ENCODE measurements around the gene CLASP1. TPM values are rescaled to one million over a fixed set of nuclear protein-coding genes. Genes with fewer than 3 reads are reported as not detected.
"Not testable (repeated sequence)": the region's sequence is repeated elsewhere in the genome, so short reads cannot be mapped to it uniquely, and the experiment has no call there.

CLASP1 gene
- total and polyA plus RNA-seq, 2 experiments from 2014 or later: 16.6 to 56.3 TPM

GRCh38 chr2:121478996-121479745, 170.1 kb downstream of the CLASP1 start:
- ATAC-seq (no peak), DNase-seq (ENCODE audit: low spot score) (no peak)
- no peaks in the 10 kb centered on the region for H3K9me3 Mint-ChIP-seq
- peaks cover 19% of the 10 kb centered on the region for H3K79me2 ChIP-seq (replicated peaks; ENCODE audit: insufficient read depth)
- peaks cover 10% of the 10 kb centered on the region for H3K4me1 ChIP-seq (ENCODE audit: insufficient read depth)
- no peaks in the 10 kb centered on the region for H3K36me3 ChIP-seq (ENCODE audit: insufficient read depth)
- no peak overlapping the region for H2AFZ ChIP-seq
- H3K4me3 ChIP-seq: no peak overlapping the region
- H3K27me3 ChIP-seq (ENCODE audit: insufficient read depth): no peaks in the 10 kb centered on the region
- no peak overlapping the region for H3K4me2 ChIP-seq
- H3K4me1 Mint-ChIP-seq: peaks cover 27% of the 10 kb centered on the region
- peak overlapping the region; percentile 12; the same call in 1 of the 2 replicates for H3K27ac Mint-ChIP-seq
- H3K27ac ChIP-seq (ENCODE audit: low read depth): no peak overlapping the region
- no peak overlapping the region for H3K4me3 Mint-ChIP-seq
- no peaks in the 10 kb centered on the region; the same call in 1 of the 2 replicates for H3F3A ChIP-seq (replicated peaks; ENCODE audit: low read depth)
- no peaks in the 10 kb centered on the region for H3K27me3 Mint-ChIP-seq (ENCODE audit: insufficient read depth, low read depth, poor library complexity)
- H4K20me1 ChIP-seq (replicated peaks; ENCODE audit: insufficient read depth): peaks cover 6% of the 10 kb centered on the region; the same call in 1 of the 2 replicates
- TF ChIP-seq JUNB (IDR thresholded peaks at IDR 0.05; ENCODE audit: unreplicated experiment) (no peak), POLR2AphosphoS5 (IDR thresholded peaks at IDR 0.05; ENCODE audit: low read depth) (no peak), EZH2phosphoT487 (IDR thresholded peaks at IDR 0.05; ENCODE audit: unreplicated experiment) (no peak), NANOG (IDR thresholded peaks at IDR 0.05; ENCODE audit: borderline replicate concordance) (no peak), CREB1 (CRISPR knock-in tag; IDR thresholded peaks at IDR 0.05; ENCODE audit: low read depth) (no peak), REST (IDR thresholded peaks at IDR 0.05; ENCODE audit: unreplicated experiment) (no peak), EZH2 (IDR thresholded peaks at IDR 0.05; ENCODE audit: low read depth, unreplicated experiment) (no peak), ETS1 (IDR thresholded peaks at IDR 0.05) (no peak)
- TF ChIP-seq, protein P1, sequence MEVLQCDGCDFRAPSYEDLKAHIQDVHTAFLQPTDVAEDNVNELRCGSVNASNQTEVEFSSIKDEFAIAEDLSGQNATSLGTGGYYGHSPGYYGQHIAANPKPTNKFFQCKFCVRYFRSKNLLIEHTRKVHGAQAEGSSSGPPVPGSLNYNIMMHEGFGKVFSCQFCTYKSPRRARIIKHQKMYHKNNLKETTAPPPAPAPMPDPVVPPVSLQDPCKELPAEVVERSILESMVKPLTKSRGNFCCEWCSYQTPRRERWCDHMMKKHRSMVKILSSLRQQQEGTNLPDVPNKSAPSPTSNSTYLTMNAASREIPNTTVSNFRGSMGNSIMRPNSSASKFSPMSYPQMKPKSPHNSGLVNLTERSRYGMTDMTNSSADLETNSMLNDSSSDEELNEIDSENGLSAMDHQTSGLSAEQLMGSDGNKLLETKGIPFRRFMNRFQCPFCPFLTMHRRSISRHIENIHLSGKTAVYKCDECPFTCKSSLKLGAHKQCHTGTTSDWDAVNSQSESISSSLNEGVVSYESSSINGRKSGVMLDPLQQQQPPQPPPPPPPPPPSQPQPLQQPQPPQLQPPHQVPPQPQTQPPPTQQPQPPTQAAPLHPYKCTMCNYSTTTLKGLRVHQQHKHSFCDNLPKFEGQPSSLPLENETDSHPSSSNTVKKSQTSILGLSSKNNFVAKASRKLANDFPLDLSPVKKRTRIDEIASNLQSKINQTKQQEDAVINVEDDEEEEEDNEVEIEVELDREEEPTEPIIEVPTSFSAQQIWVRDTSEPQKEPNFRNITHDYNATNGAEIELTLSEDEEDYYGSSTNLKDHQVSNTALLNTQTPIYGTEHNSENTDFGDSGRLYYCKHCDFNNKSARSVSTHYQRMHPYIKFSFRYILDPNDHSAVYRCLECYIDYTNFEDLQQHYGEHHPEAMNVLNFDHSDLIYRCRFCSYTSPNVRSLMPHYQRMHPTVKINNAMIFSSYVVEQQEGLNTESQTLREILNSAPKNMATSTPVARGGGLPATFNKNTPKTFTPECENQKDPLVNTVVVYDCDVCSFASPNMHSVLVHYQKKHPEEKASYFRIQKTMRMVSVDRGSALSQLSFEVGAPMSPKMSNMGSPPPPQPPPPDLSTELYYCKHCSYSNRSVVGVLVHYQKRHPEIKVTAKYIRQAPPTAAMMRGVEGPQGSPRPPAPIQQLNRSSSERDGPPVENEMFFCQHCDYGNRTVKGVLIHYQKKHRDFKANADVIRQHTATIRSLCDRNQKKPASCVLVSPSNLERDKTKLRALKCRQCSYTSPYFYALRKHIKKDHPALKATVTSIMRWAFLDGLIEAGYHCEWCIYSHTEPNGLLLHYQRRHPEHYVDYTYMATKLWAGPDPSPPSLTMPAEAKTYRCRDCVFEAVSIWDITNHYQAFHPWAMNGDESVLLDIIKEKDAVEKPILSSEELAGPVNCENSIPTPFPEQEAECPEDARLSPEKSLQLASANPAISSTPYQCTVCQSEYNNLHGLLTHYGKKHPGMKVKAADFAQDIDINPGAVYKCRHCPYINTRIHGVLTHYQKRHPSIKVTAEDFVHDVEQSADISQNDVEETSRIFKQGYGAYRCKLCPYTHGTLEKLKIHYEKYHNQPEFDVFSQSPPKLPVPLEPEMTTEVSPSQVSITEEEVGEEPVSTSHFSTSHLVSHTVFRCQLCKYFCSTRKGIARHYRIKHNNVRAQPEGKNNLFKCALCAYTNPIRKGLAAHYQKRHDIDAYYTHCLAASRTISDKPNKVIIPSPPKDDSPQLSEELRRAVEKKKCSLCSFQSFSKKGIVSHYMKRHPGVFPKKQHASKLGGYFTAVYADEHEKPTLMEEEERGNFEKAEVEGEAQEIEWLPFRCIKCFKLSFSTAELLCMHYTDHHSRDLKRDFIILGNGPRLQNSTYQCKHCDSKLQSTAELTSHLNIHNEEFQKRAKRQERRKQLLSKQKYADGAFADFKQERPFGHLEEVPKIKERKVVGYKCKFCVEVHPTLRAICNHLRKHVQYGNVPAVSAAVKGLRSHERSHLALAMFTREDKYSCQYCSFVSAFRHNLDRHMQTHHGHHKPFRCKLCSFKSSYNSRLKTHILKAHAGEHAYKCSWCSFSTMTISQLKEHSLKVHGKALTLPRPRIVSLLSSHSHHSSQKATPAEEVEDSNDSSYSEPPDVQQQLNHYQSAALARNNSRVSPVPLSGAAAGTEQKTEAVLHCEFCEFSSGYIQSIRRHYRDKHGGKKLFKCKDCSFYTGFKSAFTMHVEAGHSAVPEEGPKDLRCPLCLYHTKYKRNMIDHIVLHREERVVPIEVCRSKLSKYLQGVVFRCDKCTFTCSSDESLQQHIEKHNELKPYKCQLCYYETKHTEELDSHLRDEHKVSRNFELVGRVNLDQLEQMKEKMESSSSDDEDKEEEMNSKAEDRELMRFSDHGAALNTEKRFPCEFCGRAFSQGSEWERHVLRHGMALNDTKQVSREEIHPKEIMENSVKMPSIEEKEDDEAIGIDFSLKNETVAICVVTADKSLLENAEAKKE (CRISPR knock-in tag; IDR thresholded peaks at IDR 0.05): no peak
- no peaks in the 10 kb centered on the region for H3K36me3 Mint-ChIP-seq (ENCODE audit: low read depth)
- peaks cover under 1% of the 10 kb centered on the region; the same call in 1 of the 2 replicates for H3K9me2 ChIP-seq (ENCODE audit: insufficient read depth)

- not testable (repeated sequence) for H3K27me3 Mint-ChIP-seq (ENCODE audit: insufficient read depth, low read depth, poor library complexity); H3K9me2 ChIP-seq (ENCODE audit: insufficient read depth); H3K36me3 ChIP-seq (ENCODE audit: insufficient read depth); H2AFZ ChIP-seq; ATAC-seq; H3K4me2 ChIP-seq; H3K27ac ChIP-seq (ENCODE audit: low read depth); H3F3A ChIP-seq (replicated peaks; ENCODE audit: low read depth); DNase-seq (ENCODE audit: low spot score); H3K4me3 Mint-ChIP-seq; H3K27me3 ChIP-seq (ENCODE audit: insufficient read depth); H3K4me3 ChIP-seq; H4K20me1 ChIP-seq (replicated peaks; ENCODE audit: insufficient read depth); H3K36me3 Mint-ChIP-seq (ENCODE audit: low read depth); H3K9me3 Mint-ChIP-seq
- peaks cover 28% of the 10 kb centered on the region for H3K4me1 Mint-ChIP-seq
- peaks cover 10% of the 10 kb centered on the region for H3K4me1 ChIP-seq (ENCODE audit: insufficient read depth)
- H3K79me2 ChIP-seq (replicated peaks; ENCODE audit: insufficient read depth): peaks cover 20% of the 10 kb centered on the region
- H3K27ac Mint-ChIP-seq: peak overlapping the region; percentile 12; the same call in 1 of the 2 replicates
Measured at GRCh38 chr2:121478358-121478995, 170.8 kb downstream of the CLASP1 start.
